Mesothelial cell of epicardium (in vitro differentiated cells): Measurements from ENCODE around the gene PHACTR1. TPM values are rescaled to one million over a fixed set of nuclear protein-coding genes. Genes with fewer than 3 reads are reported as not detected.
"Not testable (repeated sequence)": the region's sequence is repeated elsewhere in the genome, so short reads cannot be mapped to it uniquely, and the experiment has no call there.

Source experiments
- DNase-seq, 2 experiments: peaks; one replicate each; pipeline ENCODE4 v3.0.0; 2021; ENCODE audit warnings: low spot score in 2 of 2; ENCODE audit not compliant: unreplicated experiment in 2 of 2
- H3K27ac Mint-ChIP-seq: 2 replicates; pipeline ENCODE4 v1.8.0; 2021; ENCODE audit warnings: mixed read lengths
- H3K27me3 Mint-ChIP-seq: 2 replicates; pipeline ENCODE4 v1.8.0; 2021; ENCODE audit warnings: low read depth, mixed read lengths
- H3K36me3 Mint-ChIP-seq: 2 replicates; pipeline ENCODE4 v1.8.0; 2021; ENCODE audit warnings: mixed read lengths
- H3K4me1 Mint-ChIP-seq: 2 replicates; pipeline ENCODE4 v1.8.0; 2021; ENCODE audit warnings: mixed read lengths
- H3K4me3 Mint-ChIP-seq: 2 replicates; pipeline ENCODE4 v1.8.0; 2021; ENCODE audit warnings: mild to moderate bottlenecking, moderate library complexity, mixed read lengths
- H3K9me3 Mint-ChIP-seq: 2 replicates; pipeline ENCODE4 v1.8.0; 2021; ENCODE audit warnings: mixed read lengths
- total RNA-seq: library from RNA; stranded (reverse); gene quantifications from 3 replicates; pipeline ENCODE4 v1.2.1, GENCODE V29; 2021
- TF ChIP-seq, protein P1 (sequence below): fragments of 200-600 bp; sonication (generic); IDR thresholded peaks from one replicate; pipeline ENCODE4 v1.5.0; 2021; ENCODE audit warnings: antibody characterized with exemption; ENCODE audit not compliant: unreplicated experiment

PHACTR1 gene
- total RNA-seq, 1 donor from 2014 or later, result 0.76 TPM

GRCh38 chr6:12729467-12729866 is 12.9 kb downstream of the PHACTR1 start:
- Mint-ChIP-seq H3K27ac (no peak overlapping the region), H3K9me3 (no peaks in the 10 kb centered on the region), H3K4me3 (no peak overlapping the region), H3K36me3 (no peaks in the 10 kb centered on the region), H3K4me1 (no peaks in the 10 kb centered on the region), H3K27me3 (peaks cover 42% of the 10 kb centered on the region)
- DNase-seq, result no peak
- TF ChIP-seq, protein P1, sequence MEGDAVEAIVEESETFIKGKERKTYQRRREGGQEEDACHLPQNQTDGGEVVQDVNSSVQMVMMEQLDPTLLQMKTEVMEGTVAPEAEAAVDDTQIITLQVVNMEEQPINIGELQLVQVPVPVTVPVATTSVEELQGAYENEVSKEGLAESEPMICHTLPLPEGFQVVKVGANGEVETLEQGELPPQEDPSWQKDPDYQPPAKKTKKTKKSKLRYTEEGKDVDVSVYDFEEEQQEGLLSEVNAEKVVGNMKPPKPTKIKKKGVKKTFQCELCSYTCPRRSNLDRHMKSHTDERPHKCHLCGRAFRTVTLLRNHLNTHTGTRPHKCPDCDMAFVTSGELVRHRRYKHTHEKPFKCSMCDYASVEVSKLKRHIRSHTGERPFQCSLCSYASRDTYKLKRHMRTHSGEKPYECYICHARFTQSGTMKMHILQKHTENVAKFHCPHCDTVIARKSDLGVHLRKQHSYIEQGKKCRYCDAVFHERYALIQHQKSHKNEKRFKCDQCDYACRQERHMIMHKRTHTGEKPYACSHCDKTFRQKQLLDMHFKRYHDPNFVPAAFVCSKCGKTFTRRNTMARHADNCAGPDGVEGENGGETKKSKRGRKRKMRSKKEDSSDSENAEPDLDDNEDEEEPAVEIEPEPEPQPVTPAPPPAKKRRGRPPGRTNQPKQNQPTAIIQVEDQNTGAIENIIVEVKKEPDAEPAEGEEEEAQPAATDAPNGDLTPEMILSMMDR, result no peak

DNA sequence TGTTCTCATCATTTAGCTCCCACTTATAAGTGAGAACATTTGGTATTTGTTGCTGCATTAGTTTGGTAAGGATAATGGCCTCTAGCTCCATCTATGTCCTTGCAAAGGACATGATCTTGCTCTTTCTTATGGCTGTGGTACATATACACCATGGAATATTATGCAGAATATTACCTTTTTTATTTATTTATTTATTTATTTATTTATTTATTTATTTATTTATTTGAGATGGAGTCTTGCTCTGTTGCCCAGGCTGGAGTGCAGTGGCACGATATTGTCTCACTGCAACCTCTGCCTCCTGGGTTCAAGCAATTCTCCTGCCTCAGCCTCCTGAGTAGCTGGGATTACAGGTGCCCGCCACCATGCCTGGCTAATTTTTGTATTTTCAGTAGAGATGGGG is 14.2 kb downstream of the PHACTR1 start:
- not testable (repeated sequence) for H3K27ac Mint-ChIP-seq, H3K9me3 Mint-ChIP-seq, H3K4me3 Mint-ChIP-seq, H3K36me3 Mint-ChIP-seq, DNase-seq, H3K4me1 Mint-ChIP-seq
- peaks cover 39% of the 10 kb centered on the region for H3K27me3 Mint-ChIP-seq

- Mint-ChIP-seq H3K4me1 (no peaks in the 10 kb centered on the region), H3K36me3 (no peaks in the 10 kb centered on the region), H3K9me3 (no peaks in the 10 kb centered on the region), H3K27me3 (peaks cover 38% of the 10 kb centered on the region), H3K27ac (no peak overlapping the region), H3K4me3 (no peak overlapping the region)
- TF ChIP-seq, protein P1, result no peak
- no peak for DNase-seq
These were observed 17.3 kb downstream of the PHACTR1 start for GRCh38 chr6:12733876-12734275.

GRCh38 chr6:12735786-12736185 is 19.2 kb downstream of the PHACTR1 start:
- Mint-ChIP-seq H3K9me3 (no peaks in the 10 kb centered on the region), H3K4me3 (no peak overlapping the region), H3K27me3 (peaks cover 40% of the 10 kb centered on the region), H3K27ac (no peak overlapping the region), H3K4me1 (no peaks in the 10 kb centered on the region), H3K36me3 (no peaks in the 10 kb centered on the region)
- TF ChIP-seq, protein P1, result no peak
- DNase-seq, result no peak

GRCh38 chr6:12748411-12748810 is 31.8 kb downstream of the PHACTR1 start:
- no peak for DNase-seq
- Mint-ChIP-seq H3K36me3 (no peaks in the 10 kb centered on the region), H3K4me3 (no peak overlapping the region), H3K27me3 (peaks cover 80% of the 10 kb centered on the region), H3K4me1 (peaks cover 3% of the 10 kb centered on the region), H3K9me3 (peaks cover 14% of the 10 kb centered on the region), H3K27ac (no peak overlapping the region)
- TF ChIP-seq, protein P1, result no peak

DNA sequence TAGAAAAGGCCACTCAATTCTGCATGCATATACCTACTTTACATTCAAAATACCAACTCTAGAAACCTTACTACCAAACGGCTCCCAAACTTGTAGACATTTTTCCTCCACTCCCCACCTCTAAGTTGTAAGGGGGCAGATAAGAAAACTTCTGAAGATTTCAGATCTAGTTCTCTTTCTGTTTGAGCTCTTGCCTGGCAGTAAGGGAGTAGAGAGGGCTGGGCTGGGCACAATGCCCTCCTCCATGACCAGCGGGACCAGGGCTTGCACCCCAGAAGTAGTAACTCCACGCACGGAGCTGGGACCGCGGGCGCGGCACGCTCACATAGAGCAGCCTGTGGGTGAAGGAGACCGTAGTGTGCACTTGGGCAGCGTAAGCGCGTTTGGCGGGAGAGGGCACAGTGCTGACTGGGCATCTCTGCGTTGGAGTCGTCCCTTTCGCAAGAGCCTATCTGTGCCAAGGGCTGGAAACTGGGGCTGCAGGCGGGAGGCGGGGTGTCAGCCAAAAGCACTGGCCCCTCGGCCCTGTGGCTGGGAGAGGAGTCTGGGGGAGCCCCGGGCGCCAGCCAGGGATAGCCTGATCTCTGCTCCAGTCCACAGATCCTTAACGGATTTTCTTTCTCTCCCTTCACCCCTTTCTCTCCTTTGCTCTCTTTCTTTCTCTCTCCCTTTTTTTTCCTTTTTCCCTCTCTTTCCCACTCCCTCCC is 32.4 kb downstream of the PHACTR1 start:
- peaks cover 3% of the 10 kb centered on the region for H3K4me1 Mint-ChIP-seq
- no peak for DNase-seq
- TF ChIP-seq, protein P1, result no peak
- H3K27ac Mint-ChIP-seq, result no peak overlapping the region
- peak overlapping the region; percentile 44 for H3K4me3 Mint-ChIP-seq
- H3K9me3 Mint-ChIP-seq, result peaks cover 14% of the 10 kb centered on the region
- no peaks in the 10 kb centered on the region for H3K36me3 Mint-ChIP-seq
- H3K27me3 Mint-ChIP-seq, result peaks cover 80% of the 10 kb centered on the region
